Right kidney (tissue), 1 donor: ENCODE results near the gene NYAP2.

Experiments used
- DNase-seq: peaks from one replicate; pipeline ENCODE4 v3.0.0-alpha.2; 2016

NYAP2 gene

DNA sequence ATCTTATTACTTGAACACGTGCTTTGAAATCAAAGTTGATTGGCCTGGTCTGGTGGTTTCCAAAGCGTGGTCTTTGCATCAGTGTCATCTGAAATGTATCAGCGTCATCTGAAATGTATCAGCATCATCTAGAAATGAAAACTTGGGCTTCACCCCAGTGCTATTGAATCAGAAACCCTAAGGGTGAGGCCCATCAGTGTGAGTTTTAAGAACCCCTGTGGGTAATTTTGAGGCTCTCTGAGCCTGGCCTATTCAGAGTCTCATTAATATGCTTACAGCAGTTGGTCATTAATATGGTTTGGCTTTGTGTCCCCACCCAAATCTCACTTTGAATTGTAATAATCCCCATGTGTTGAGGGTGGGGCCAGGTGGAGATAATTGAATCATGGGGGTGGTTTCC lies 85.2 kb downstream of the NYAP2 start:
- DNase-seq: no peak

DNA sequence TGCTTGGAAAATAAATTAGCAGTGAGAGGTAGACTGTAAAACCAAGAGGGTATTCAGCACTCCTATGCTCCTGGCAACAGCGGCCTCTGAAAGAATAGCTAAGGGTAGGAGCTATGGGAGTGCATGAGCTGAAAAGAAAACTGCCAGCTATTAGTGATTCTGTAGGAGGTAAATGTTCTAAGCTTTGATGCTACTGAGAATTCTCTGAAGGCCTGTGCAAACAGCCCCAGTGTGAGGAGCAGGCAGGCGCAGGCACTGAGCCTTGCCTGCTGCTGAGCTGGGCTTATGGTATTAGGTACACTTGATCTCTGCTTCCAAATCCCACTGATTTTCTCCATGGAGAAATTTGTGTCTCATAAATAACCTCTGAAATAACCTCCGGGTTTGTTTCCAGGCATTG lies 86.7 kb downstream of the NYAP2 start:
- DNase-seq: no peak

DNA sequence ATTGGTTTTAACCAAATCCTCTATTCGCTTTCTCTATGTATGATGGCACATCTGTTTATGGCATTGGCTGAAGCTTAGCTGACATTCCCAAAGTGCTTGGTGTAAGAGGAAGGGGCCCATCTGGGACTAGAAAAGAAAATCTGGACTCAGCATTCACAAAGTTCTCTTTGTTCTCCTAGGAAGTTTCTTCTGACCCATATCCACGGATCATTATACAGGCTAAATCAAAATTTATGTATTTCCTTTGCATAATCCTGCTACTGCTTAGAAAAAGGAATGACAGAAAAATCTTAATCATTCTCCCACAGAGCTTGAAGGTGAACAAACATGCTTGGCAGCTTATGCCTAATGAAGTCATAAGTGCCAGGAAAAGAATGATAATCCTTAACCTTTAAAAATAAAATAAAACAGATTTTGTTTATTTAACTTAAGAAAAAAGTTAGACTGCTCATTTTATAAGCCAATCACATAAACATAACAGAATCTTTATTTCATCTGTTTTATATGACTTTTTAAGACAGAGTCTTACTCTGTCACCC lies 88.4 kb downstream of the NYAP2 start:
- no peak for DNase-seq

DNA sequence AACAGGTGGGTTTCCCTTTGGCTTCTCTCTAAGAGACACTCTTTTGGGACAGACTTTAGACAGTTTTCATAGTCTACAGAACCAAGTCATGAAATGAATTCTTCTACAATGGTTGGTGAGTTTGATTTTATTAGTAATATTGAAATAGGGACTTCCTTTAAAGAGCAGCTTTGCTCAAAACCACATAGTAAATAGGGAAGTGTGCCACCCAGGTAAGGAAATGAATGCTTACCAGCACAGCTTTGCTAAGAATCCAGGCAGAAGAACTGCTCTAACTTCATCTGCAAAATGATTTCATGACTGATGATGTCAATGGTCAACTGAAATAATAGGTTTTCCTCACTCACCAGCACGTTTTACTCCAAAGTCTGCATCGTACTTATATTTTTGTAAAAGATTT lies 89.2 kb downstream of the NYAP2 start:
- no peak for DNase-seq

DNA sequence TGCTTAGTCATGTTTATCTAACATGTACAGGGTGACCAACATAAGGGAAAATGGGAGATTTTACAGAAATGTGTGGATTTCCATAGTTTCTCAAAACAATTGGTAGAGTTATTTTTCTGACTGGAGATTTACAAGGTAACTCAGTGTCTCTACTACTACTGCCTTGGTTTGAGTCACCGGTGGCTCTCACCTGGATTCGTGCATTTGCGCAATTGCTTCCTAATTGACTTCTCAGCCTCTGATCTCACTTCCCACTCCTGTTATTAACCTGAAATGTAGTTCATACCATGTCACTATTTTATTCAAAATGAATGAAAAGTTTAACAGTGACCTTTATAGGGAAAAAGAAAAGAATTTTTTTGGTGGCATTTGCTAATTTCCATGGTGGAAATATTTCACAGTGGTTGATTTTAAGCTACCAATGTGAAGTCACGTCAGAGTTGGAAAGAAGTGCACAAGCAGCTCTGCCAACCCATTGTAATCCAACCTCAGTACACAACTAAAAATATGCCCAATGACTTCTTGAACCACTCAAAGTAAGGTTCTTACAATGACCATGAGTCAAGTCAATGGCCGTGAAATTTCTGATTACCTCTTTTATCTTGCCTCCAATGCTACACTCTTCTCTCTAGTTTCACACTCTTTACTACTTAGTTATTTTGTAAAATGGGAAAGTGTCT lies 94.0 kb downstream of the NYAP2 start:
- DNase-seq: no peak

DNA sequence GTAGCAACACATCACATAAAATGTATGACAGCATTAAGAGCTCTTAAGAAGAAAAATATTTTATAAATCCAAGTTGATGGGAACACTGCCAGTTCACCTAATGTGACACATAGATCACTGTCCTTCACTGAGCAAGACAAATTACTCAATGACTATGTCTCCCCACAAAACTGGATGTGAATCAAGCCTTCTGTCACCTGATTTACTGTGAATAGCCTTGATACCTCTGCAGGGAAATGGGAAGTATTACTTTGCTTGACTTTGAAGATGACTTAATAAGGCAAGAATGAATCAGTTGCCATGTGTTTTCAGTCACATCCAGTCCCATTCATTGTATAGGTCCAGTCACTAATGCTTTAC lies 94.6 kb downstream of the NYAP2 start:
- no peak for DNase-seq

DNA sequence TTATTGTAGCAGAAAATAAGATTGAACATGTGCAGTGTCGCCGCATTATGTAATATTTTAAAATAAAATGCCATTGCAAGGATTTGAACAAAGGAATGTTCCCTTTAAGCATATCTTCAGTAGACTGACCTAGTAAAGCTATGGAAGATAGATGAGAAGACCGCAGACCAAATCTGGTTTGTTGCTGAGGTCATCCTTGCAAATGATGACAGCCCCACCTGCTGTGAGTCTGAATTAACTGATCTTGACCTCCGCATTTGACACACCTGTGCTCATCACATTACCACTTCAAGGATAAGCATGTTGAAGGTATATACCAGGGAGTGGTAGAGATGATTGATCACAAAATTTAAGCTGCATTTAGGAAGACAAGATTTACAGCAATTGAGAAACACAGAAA lies 96.2 kb downstream of the NYAP2 start:
- no peak for DNase-seq

DNA sequence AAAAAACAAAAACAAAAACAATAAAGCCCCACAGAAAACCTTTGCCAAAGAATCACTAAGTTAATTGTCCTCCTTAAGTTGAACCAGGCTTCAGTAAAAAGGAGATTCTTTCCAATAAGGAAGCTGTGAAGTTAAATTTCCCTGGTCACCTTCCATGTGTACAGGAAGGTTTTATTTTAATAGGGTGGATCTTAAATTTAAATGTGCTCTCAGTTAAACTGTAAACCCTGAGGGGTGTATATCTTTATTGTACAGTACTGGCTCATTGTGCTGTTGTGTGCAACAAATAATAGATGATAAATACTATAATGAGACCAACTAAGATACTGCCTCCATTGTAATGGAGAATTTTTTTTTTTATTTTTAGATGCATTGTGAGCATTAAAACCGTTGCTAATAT lies 97.1 kb downstream of the NYAP2 start:
- DNase-seq: no peak

DNA sequence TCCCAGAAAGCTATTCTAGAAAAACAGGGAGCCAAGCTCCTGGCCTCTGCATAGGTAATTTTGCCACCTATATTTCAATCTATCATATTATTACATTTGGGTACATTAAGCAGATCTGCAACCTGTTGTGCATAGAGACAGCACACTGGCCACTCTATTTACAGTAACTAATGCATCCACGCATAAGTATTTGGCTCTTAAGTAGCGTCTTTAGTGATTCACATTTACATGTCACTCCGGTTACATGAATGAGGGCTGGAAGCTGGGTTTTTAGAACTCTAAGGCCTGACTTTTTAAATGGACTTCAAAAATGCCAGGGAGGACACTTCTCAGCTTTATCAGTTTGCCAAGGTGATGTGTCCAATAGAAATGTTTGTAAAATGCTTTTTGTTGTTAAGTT lies 97.7 kb downstream of the NYAP2 start:
- no peak for DNase-seq

DNA sequence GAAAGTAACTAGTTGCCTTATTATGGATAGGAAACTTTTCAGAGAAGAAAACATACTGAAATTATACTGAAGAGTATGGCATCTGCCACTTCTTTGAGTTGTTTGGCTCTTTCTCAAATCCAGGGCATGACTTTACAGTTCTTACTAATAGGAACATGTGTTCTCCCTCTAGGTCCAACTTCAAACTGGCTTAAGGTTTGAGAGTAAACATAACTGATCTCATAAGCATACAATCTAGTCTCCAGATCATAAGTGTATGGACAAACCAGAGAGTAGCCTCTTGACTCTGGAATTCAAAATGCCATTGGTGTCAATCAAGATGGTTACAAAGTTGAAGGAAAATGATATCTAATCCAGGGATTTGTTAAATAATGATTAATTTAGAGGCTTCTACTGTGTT lies 101.5 kb downstream of the NYAP2 start:
- DNase-seq: no peak

DNA sequence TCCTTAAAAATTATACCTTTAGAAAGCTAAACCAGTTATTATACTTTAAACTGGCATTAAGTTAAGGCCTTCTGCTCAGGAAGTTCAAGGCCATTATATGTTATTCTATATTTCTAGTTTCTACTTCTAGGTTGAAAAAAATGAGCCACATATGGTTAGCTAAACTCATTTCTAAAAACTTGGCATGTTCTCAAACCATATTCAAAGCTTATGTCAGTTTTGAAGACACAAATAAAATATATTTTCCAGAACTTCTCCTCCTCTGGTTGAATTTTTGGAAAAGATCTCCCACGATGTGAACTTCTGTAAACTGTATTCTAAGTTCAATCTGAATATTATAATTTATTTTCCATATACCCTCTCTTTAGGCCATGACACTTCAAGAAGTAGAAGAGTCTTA lies 103.5 kb downstream of the NYAP2 start:
- no peak for DNase-seq

DNA sequence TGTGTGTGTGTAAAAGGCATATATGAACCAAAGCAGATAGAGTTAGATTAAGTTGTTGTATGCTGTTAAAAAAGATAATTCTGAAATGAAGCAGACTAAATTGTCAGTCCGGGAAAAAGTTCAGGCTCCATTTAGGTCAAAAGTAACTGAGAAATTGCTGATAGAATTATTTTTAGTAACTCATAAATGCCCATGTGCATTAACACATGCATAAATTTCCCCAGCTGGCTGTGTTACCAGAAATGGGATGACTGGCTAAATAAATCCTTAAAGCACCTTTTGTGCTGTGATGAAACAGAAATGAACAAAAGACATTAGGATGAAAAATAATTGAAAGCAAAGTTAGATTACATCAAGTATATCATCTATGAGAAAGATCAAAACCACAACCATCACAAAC lies 111.3 kb downstream of the NYAP2 start:
- no peak for DNase-seq

DNA sequence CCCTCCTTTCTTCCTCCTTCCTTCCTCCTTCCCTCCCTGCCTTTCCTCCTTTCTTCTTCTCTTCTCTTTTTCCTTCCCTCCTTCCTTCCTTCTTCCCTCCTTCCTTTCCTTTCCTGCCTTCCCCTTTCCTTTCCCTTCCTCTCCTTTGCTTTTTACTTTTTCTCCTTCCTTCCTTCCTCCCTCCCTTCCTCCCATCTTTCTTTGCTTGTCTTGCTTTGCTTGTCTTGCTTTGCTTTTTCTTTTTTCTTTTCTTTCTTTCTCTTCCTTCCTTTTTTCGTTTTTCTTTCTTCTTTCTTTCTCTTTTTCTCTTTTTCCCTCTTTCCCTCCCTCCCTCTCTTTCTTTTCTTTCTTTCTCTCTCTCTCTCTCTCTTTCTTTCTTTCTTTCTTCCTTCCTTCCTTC lies 113.0 kb downstream of the NYAP2 start:
- DNase-seq: no peak

DNA sequence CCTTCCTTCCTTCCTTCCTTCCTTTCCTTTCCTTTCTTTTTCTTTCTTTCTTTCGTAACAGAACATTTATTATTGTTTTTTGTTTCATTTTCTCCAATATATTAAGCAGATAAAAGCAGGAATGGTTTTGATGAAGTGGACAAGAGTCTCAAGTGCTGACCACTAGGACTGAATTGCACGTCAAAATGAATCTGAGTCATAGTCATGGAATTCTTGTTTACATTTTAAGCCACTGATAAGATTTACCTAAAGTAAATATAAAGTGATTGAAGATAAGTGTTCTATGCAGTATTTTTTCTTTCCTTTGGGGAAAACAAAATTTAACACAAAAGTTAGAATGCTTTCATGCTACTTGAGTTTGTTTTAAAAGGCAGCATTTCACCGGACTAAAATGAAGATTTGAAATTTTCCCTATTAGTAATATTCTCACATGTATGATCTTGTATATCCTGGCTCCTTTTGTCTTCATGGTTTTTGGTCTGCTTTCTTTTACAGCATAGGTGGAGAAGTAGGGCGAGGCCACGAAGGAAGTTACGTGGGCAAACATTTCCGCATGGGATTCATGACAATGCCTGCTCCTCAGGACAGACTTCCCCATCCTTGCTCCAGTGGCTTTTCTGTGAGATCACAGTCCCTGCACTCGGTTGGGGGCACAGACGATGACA lies 113.5 kb downstream of the NYAP2 start:
- DNase-seq: no peak

DNA sequence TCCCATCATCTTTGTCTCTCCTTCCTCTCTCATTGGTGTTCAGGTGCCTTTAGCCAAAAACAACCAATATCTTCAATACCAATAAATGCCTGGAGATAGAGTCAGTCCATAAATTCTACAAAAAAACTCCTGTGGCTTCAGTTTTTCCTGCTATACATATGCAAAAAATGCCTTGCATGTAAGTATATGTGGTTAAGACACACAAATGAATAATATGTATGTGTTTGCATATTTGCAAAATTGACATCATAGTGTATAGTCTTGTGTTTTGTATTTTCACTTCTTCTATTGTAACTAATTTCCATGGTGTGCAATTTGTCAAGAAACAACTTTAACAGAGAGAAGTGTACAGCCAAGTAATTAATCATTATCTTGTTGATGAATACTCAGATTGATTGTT lies 115.5 kb downstream of the NYAP2 start:
- no peak for DNase-seq

DNA sequence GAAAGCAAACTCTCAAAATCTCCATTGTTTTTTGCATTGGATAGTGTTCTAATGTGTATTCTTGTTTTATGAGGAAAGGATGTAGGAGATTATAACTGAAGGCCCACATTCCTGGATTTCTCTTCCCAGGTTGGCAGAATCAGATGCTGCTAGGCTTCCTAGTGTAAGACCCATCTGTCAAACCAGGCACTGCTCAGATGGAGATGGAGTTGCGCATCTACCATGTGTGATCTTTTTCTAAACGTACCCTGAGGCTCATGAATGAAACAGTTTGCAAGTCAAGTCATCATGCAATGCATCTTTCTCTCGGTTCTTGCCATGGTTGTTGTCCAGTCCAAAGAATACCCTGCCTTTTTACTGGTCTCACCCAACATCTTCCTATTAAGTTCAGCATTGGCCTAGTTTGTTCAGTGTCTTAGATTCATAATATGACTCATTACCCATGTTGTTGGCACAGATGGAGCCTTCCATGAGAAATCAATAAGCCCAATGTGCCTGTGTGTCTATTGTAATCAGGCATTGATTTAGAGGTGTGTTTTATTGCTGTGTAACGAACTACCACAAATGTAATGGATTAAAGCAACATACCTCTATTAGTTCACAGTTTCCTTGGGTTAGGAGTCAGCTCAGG lies 127.4 kb downstream of the NYAP2 start:
- DNase-seq: no peak

DNA sequence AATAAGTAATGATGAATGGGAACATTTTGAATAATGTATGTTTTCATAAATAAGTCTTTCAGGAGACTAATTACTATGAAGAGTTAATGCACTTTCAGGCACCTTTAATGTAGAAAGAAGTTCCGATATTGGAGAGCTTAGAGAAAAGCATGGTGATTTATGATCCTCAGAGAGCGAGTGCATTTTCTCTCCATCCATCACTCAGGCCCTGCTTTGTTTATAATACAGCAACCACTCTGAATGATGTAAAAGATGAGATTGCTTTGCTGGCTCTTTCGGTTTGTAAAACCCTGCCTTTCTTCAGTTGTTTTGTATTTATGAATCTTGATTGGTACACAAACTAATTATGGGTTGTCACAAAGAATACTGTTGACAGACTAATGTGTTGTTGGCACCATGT lies 132.0 kb downstream of the NYAP2 start:
- no peak for DNase-seq

DNA sequence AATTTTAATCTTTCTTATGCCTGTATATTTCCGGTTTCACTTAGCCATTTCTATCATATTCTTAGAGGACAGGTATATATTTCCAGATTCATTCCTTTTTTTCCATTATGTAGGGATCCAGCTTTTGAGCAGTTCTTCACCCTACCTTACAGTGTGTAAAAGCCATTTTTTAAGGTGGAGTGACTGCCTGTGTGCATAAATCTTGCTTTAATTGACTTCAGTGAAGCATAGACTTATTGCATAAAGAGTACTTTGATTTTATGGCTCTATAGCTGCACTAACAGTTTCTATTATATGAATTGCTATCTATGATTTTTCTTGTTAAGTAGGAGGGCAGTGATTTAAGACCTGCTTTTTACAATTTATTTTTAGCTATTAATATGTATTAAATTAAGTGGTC lies 132.6 kb downstream of the NYAP2 start:
- no peak for DNase-seq

DNA sequence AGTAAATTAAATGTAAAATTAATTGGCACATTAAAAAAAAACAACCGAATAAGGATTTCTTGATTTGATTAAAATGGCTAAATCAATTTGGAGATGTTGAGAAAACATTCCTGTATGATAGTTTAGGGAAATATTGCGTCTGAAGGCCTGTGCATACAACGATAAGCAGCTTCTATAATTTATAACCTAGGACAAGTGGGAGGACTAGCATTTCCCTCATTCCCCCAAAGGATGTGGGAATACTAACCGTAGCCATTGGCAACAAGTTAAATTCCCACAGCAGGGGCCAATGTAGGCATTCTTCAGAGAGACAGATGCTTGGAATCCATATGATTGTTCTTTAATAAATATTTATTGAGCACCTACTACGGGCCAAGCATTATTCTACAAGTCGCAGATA lies 134.5 kb downstream of the NYAP2 start:
- no peak for DNase-seq

DNA sequence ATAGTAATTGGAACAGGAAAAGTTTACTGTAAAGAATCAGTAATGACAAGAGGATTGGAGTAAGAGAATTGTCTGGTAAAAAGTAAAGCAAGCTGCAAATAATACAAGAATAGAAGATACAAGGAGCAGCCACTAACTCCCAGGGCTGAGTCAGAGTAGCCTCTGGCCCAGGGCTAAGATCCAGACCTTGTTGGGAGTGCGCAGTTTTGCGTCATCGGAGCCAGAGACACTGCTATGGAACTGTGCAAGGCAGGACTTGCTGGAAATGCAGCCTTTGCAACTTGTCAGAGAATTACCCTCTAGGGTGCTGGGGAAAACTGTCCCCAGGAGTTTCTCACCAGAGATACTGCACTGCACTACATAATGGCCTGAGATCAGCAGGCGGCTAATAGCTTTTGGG lies 135.2 kb downstream of the NYAP2 start:
- DNase-seq: no peak

DNA sequence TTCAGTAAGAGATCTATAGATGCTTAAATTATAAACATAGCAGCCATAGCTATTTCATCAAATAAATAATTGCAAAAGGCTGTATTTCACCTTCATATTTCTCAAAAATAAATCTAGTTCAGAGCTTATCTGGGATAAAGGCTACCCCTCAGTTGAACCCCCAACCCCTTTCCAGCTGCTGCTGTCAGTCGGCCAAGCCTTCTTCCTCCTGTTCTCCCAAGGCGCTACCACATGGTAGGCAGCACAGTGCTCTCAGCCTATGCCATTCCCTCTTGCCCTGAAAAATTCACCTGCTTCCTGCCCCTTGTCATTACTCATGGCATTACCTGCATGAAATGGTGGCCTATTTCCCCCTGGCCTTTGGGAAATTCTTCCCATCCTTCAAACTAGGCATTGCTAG lies 136.5 kb downstream of the NYAP2 start:
- no peak for DNase-seq

DNA sequence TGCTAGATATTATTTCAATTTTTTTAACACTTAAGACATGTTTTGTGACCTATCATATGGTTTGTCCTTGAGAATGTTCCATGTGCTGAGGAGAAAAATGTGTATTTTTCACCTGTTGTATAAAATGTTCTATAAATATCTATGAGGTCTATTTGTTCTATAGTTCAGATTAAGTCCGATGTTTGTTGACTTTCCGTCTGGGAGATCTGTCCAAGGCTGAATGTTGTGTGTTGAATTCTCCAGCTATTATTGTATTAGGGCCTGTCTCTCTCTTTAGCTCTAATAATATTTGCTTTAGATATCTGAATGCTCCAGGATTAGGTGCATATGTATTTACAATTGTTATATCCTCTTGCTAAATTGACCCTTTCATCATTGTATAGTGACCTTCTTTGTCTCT lies 144.1 kb downstream of the NYAP2 start:
- DNase-seq: no peak

DNA sequence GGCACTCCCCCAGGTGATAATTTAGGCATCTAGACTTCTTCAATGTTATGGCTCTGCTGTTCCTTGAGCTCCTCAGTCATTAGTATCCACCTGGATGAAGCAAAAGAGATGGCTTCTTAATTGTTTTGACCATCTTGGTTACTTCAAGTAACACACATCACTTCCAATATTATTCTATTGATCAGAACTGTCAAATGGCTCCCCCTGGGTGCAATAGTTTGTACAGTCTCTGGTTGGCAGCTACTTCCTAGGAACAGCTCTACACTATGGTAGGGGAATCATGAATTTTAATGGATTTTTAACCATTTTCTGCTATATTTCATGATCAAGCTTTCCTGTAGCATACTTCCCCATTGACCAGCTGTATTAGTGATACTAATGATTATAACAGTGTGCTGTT lies 157.0 kb downstream of the NYAP2 start:
- DNase-seq: no peak
